Measurements from ENCODE around the gene IGDCC3.

DNA sequence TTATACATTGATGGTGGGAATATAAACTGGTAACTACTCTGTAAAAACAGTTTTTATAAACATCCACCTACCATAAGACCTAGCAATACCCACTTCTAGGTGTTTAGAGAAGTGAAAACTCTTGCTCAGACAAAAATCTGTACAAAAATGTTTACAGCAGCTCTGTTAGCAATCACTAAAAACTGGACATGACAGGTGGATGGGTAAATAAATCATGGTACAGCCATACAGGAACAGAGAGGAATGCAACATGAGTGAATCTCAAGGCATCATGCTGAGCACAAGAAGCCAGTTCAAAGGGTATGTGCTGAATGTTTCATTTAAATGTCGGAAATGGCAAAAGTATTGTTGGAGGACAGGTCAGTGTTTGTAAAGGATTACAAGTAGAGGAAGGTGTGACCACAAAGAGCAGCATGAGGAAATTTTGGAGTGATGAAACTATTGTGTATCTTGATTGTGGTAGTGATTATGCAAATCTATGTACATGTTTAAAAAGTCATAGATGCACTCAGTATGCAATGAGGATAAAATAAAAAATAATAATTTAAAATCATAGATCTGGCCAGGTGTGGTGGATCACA, 84.8 kb downstream of the IGDCC3 start:
- TF ChIP-seq, protein P1, sequence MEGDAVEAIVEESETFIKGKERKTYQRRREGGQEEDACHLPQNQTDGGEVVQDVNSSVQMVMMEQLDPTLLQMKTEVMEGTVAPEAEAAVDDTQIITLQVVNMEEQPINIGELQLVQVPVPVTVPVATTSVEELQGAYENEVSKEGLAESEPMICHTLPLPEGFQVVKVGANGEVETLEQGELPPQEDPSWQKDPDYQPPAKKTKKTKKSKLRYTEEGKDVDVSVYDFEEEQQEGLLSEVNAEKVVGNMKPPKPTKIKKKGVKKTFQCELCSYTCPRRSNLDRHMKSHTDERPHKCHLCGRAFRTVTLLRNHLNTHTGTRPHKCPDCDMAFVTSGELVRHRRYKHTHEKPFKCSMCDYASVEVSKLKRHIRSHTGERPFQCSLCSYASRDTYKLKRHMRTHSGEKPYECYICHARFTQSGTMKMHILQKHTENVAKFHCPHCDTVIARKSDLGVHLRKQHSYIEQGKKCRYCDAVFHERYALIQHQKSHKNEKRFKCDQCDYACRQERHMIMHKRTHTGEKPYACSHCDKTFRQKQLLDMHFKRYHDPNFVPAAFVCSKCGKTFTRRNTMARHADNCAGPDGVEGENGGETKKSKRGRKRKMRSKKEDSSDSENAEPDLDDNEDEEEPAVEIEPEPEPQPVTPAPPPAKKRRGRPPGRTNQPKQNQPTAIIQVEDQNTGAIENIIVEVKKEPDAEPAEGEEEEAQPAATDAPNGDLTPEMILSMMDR (IDR thresholded peaks at IDR 0.05) = no peak
- TF ChIP-seq POLR2A (IDR thresholded peaks at IDR 0.05) = no peak
